ENCODE data around the gene NPHP3.

Gene NPHP3

GRCh38 chr3:132669256-132669777 is 52.9 kb downstream of the NPHP3 start:
- DNase-seq (ENCODE audit: extremely low read depth, low read depth): no peak
- H3K4me3 ChIP-seq (replicated peaks; ENCODE audit: low read depth, low read length): no peak overlapping the region
- TF ChIP-seq CTCF (IDR thresholded peaks at IDR 0.05; ENCODE audit: low read depth, low read length, missing control alignments): no peak

GRCh38 chr3:132665230-132665745 is 56.9 kb downstream of the NPHP3 start:
- DNase-seq (ENCODE audit: extremely low read depth, low read depth): no peak
- no peak for TF ChIP-seq CTCF (IDR thresholded peaks at IDR 0.05; ENCODE audit: low read depth, low read length, missing control alignments)
- H3K4me3 ChIP-seq (replicated peaks; ENCODE audit: low read depth, low read length): no peak overlapping the region

- no peak for TF ChIP-seq CTCF (IDR thresholded peaks at IDR 0.05; ENCODE audit: low read depth, low read length, missing control alignments)
- no peak for DNase-seq (ENCODE audit: extremely low read depth, low read depth)
- H3K4me3 ChIP-seq (replicated peaks; ENCODE audit: low read depth, low read length): peak overlapping the region; percentile 82; the same call in 1 of the 2 replicates
Observed at GRCh38 chr3:132662212-132662611, 60.0 kb downstream of the NPHP3 start.

GRCh38 chr3:132661101-132661500 is 61.1 kb downstream of the NPHP3 start:
- peak overlapping the region; percentile 82 for H3K4me3 ChIP-seq (replicated peaks; ENCODE audit: low read depth, low read length)
- DNase-seq (ENCODE audit: extremely low read depth, low read depth): no peak
- no peak for TF ChIP-seq CTCF (IDR thresholded peaks at IDR 0.05; ENCODE audit: low read depth, low read length, missing control alignments)

GRCh38 chr3:132660811-132661070 is 61.5 kb downstream of the NPHP3 start:
- peak overlapping the region; percentile 82 for H3K4me3 ChIP-seq (replicated peaks; ENCODE audit: low read depth, low read length)
- no peak for DNase-seq (ENCODE audit: extremely low read depth, low read depth)
- no peak for TF ChIP-seq CTCF (IDR thresholded peaks at IDR 0.05; ENCODE audit: low read depth, low read length, missing control alignments)

GRCh38 chr3:132660052-132660810 is 62.0 kb downstream of the NPHP3 start, which contains the start of gene UBA5:
UBA5 (plus strand) TSS chr3:132660329; CDS start chr3:132660538, 209 bp downstream.
- TF ChIP-seq CTCF (IDR thresholded peaks at IDR 0.05; ENCODE audit: low read depth, low read length, missing control alignments): no peak
- H3K4me3 ChIP-seq (replicated peaks; ENCODE audit: low read depth, low read length): peak within 1 kb of the TSS; percentile 82
- DNase-seq (ENCODE audit: extremely low read depth, low read depth): peak; percentile 16
